NB4 (cell line): ENCODE measurements around the gene NR5A1.

Source experiments
- DNase-seq: peaks from one replicate; pipeline ENCODE4 v3.0.0; 2010; ENCODE audit warnings: low read depth
- H3K4me3 ChIP-seq: one replicate; pipeline ENCODE4 v1.5.1; 2011; ENCODE audit warnings: mild to moderate bottlenecking, low read depth, low read length, moderate library complexity
- CTCF ChIP-seq: IDR thresholded peaks from one replicate; pipeline ENCODE4 v1.5.1; 2012; ENCODE audit warnings: low read depth, low read length
- MAX ChIP-seq: IDR thresholded peaks from 2 replicates; pipeline ENCODE4 v1.6.1; 2011; ENCODE audit warnings: low read depth, low read length
- MYC ChIP-seq: IDR thresholded peaks from 2 replicates; pipeline ENCODE4 v1.6.1; 2011; ENCODE audit warnings: low read depth, low read length
- POLR2A ChIP-seq: IDR thresholded peaks from 2 replicates; pipeline ENCODE4 v1.6.1; 2011; ENCODE audit warnings: mild to moderate bottlenecking; ENCODE audit not compliant: insufficient read length; ENCODE audit errors: extremely low read depth

NR5A1 gene

GRCh38 chr9:124489222-124489621, 18.0 kb downstream of the NR5A1 start:
- DNase-seq: no peak
- H3K4me3 ChIP-seq: no peak overlapping the region
- TF ChIP-seq MYC: no peak
- TF ChIP-seq MAX: no peak
- TF ChIP-seq CTCF: no peak
- TF ChIP-seq POLR2A: no peak

GRCh38 chr9:124488641-124489210, 18.5 kb downstream of the NR5A1 start:
- H3K4me3 ChIP-seq: no peak overlapping the region
- DNase-seq: no peak
- TF ChIP-seq MAX: no peak
- no peak for TF ChIP-seq CTCF
- TF ChIP-seq POLR2A: no peak
- no peak for TF ChIP-seq MYC

GRCh38 chr9:124487260-124488182, 19.7 kb downstream of the NR5A1 start:
- DNase-seq: no peak
- TF ChIP-seq MYC (no peak), MAX (no peak), POLR2A (no peak), CTCF (no peak)
- H3K4me3 ChIP-seq: no peak overlapping the region

GRCh38 chr9:124486778-124487259, 20.4 kb downstream of the NR5A1 start:
- TF ChIP-seq MAX (no peak), MYC (no peak), POLR2A (no peak), CTCF (no peak)
- H3K4me3 ChIP-seq: no peak overlapping the region
- no peak for DNase-seq

- TF ChIP-seq POLR2A (no peak), MAX (no peak), MYC (no peak), CTCF (no peak)
- no peak for DNase-seq
- no peak overlapping the region for H3K4me3 ChIP-seq
Observed at GRCh38 chr9:124485936-124486335, 21.3 kb downstream of the NR5A1 start.
